GM18867 (cell line): ENCODE results near the gene FMN2.

Source experiments
- ATAC-seq: cut with Tn5 transposase; IDR thresholded peaks from one replicate; pipeline ENCODE4 v1.9.1; 2021; ENCODE audit warnings: mild to moderate bottlenecking, moderate library complexity; ENCODE audit not compliant: unreplicated experiment

The FMN2 gene

GRCh38 chr1:240468656-240469055 is 377.0 kb downstream of the FMN2 start:
- ATAC-seq: no peak

GRCh38 chr1:240474133-240474614 is 382.5 kb downstream of the FMN2 start:
- peak; percentile 77 for ATAC-seq

- ATAC-seq: no peak
These were observed 384.1 kb downstream of the FMN2 start for GRCh38 chr1:240475832-240476231.

- ATAC-seq: no peak
These were observed 386.9 kb downstream of the FMN2 start for GRCh38 chr1:240478536-240478935.

- ATAC-seq: no peak
These were observed 393.2 kb downstream of the FMN2 start for GRCh38 chr1:240484804-240485443.

- no peak for ATAC-seq
These were observed 394.9 kb downstream of the FMN2 start for GRCh38 chr1:240486611-240487010.

GRCh38 chr1:240487493-240487892 is 395.8 kb downstream of the FMN2 start:
- ATAC-seq: no peak

GRCh38 chr1:240491156-240491555 is 399.5 kb downstream of the FMN2 start:
- no peak for ATAC-seq

- ATAC-seq: no peak
These were observed 400.1 kb downstream of the FMN2 start for GRCh38 chr1:240491796-240492195.

GRCh38 chr1:240492832-240493440 is 401.3 kb downstream of the FMN2 start:
- no peak for ATAC-seq

GRCh38 chr1:240495601-240496000 is 403.9 kb downstream of the FMN2 start:
- no peak for ATAC-seq

- ATAC-seq: no peak
These were observed 404.7 kb downstream of the FMN2 start for GRCh38 chr1:240496356-240496755.

- no peak for ATAC-seq
These were observed 405.3 kb downstream of the FMN2 start for GRCh38 chr1:240496941-240497340.

GRCh38 chr1:240497908-240498307 is 406.2 kb downstream of the FMN2 start:
- ATAC-seq: no peak

- ATAC-seq: no peak
These were observed 406.7 kb downstream of the FMN2 start for GRCh38 chr1:240498335-240498734.

- no peak for ATAC-seq
These were observed 407.3 kb downstream of the FMN2 start for GRCh38 chr1:240499012-240499411.

GRCh38 chr1:240500647-240501046 is 409.0 kb downstream of the FMN2 start:
- no peak for ATAC-seq

- ATAC-seq: no peak
These were observed 409.4 kb downstream of the FMN2 start for GRCh38 chr1:240501115-240501514.

GRCh38 chr1:240503036-240503435 is 411.4 kb downstream of the FMN2 start:
- ATAC-seq: no peak

- peak; percentile 44 for ATAC-seq
These were observed 411.9 kb downstream of the FMN2 start for GRCh38 chr1:240503558-240503957.

GRCh38 chr1:240506176-240506575 is 414.5 kb downstream of the FMN2 start:
- ATAC-seq: no peak

- no peak for ATAC-seq
These were observed 416.5 kb downstream of the FMN2 start for GRCh38 chr1:240508201-240508600.

- ATAC-seq: no peak
These were observed 417.3 kb downstream of the FMN2 start for GRCh38 chr1:240508950-240509349.
